Tibial nerve (tissue), 4 donors: ENCODE data around the gene BOD1L1. TPM values are rescaled to one million over a fixed set of nuclear protein-coding genes. Genes with fewer than 3 reads are reported as not detected.
A peak's percentile ranks its signal among the peaks of the same experiment; 100 is the strongest.

Source experiments
- DNase-seq, 2 donors: peaks; one replicate each; pipeline ENCODE4 v3.0.0-alpha.2; 2019; ENCODE audit warnings: low spot score in 2 of 2
- H3K27ac ChIP-seq, 4 donors: fragments of 200-600 bp; sonication (generic) in 3 of 4; one replicate each; pipeline ENCODE4 v1.5.1; 2017 to 2019; ENCODE audit warnings: mild to moderate bottlenecking in 1 of 4
- H3K27me3 ChIP-seq, 2 donors: fragments of 200-600 bp; sonication (generic) in 1 of 2; one replicate each; pipeline versions ENCODE4 v1.5.1 to v1.6.0; 2017 to 2019
- H3K36me3 ChIP-seq, 3 donors: fragments of 200-600 bp; sonication (generic); one replicate each; pipeline ENCODE4 v1.5.1; 2018 to 2019
- H3K4me1 ChIP-seq, 4 donors: fragments of 200-600 bp; sonication (generic) in 3 of 4; one replicate each; pipeline ENCODE4 v1.5.1; 2017 to 2019
- H3K4me3 ChIP-seq, 4 donors: fragments of 200-600 bp; sonication (generic) in 3 of 4; one replicate each; pipeline ENCODE4 v1.5.1; 2017 to 2019; ENCODE audit warnings: mild to moderate bottlenecking in 1 of 4, moderate library complexity in 1 of 4
- H3K9me3 ChIP-seq, 4 donors: fragments of 200-600 bp; sonication (generic) in 3 of 4; one replicate each; pipeline ENCODE4 v1.5.1; 2017 to 2019
- EP300 ChIP-seq, 2 donors: sonication (generic); formaldehyde crosslinking; IDR thresholded peaks; one replicate each; pipeline ENCODE4 v1.6.1; 2017; ENCODE audit warnings: antibody characterized with exemption in 2 of 2, mild to moderate bottlenecking in 1 of 2
- POLR2A ChIP-seq, 2 donors: fragments of 450-650 bp; IDR thresholded peaks; one replicate each; pipeline ENCODE4 v1.6.1; 2017; ENCODE audit warnings: antibody characterized with exemption in 2 of 2, mild to moderate bottlenecking in 2 of 2, moderate library complexity in 2 of 2
- WGBS, 2 donors: methylation state at CpG; one replicate each; pipeline ENCODE4 v1.1.5; 2018; 5-methylcytosine and 5-hydroxymethylcytosine counted together
- total RNA-seq, 4 donors: library from RNA; depleted of rRNA; stranded (reverse); fragments of >200 nt; gene quantifications; one replicate each; pipeline ENCODE4 v1.1.0, GENCODE V29; 2016
- TF ChIP-seq, protein P1 (sequence below), 5 experiments: fragments of 200-600 bp in 3 of 5; fragments of 450-650 bp in 2 of 5; sonication (generic) in 3 of 5; IDR thresholded peaks; one replicate each; pipeline ENCODE4 v1.5.1; 2016 to 2019; ENCODE audit warnings: antibody characterized with exemption in 5 of 5, mild to moderate bottlenecking in 3 of 5, moderate library complexity in 2 of 5

BOD1L1 gene
- total RNA-seq, 4 donors from 2014 or later, result 41.5 to 53.8 (median 47.8) TPM

DNA sequence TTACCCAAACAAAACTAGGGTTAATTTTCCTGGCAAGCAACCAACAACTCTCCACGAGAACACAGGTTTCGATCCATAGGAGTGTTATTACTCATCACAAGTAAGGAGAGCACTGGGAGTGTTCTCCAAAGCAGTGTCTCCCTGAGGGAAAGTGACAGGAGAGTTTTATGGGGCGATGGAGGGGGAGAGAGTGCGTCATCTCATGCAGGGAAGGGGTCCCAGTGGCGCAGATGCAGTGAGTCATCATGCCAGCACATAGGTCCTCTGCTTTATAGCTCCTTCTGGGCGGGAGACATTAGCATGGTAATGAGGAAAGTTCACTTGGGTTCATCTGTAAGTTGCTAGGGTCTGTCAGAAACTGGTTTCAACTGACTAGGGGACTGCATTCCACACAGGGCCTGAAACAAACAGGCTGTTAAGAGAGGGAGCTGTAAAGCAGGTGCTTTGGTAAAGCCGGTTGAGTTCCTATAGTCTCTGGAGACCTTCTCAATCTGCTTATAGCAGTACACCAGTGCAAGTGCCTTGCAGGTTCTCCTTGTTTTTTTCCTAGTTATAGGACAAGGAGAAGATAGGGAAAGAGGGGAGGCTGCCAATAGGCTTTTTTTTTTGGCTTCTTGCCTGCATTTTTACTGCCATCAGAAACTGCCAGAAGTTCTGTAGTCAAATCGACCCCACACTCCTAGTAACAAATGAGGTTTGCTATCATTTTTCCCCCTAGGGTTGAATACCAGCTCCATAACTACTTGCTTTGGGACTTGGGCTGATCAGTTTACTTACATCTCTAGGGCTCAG lies 12.8 kb upstream of the BOD1L1 start:
- Histone ChIP-seq H3K9me3 (no peaks in the 10 kb centered on the region), H3K36me3 (no peaks in the 10 kb centered on the region), H3K4me1 (peaks cover 0 to 20% (median 4%) of the 10 kb centered on the region in 4 donors), H3K27ac (no peak overlapping the region), H3K27me3 (no peaks in the 10 kb centered on the region), H3K4me3 (no peak overlapping the region)
- no peak for TF ChIP-seq EP300 (IDR thresholded peaks at IDR 0.05)
- no peak for TF ChIP-seq POLR2A (IDR thresholded peaks at IDR 0.05)
- TF ChIP-seq, protein P1, sequence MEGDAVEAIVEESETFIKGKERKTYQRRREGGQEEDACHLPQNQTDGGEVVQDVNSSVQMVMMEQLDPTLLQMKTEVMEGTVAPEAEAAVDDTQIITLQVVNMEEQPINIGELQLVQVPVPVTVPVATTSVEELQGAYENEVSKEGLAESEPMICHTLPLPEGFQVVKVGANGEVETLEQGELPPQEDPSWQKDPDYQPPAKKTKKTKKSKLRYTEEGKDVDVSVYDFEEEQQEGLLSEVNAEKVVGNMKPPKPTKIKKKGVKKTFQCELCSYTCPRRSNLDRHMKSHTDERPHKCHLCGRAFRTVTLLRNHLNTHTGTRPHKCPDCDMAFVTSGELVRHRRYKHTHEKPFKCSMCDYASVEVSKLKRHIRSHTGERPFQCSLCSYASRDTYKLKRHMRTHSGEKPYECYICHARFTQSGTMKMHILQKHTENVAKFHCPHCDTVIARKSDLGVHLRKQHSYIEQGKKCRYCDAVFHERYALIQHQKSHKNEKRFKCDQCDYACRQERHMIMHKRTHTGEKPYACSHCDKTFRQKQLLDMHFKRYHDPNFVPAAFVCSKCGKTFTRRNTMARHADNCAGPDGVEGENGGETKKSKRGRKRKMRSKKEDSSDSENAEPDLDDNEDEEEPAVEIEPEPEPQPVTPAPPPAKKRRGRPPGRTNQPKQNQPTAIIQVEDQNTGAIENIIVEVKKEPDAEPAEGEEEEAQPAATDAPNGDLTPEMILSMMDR (IDR thresholded peaks at IDR 0.05), result no peak
- no peak for DNase-seq
- WGBS, 2 donors, result 17 to 27% methylated on average over 8 of the region's 8 CpGs

DNA sequence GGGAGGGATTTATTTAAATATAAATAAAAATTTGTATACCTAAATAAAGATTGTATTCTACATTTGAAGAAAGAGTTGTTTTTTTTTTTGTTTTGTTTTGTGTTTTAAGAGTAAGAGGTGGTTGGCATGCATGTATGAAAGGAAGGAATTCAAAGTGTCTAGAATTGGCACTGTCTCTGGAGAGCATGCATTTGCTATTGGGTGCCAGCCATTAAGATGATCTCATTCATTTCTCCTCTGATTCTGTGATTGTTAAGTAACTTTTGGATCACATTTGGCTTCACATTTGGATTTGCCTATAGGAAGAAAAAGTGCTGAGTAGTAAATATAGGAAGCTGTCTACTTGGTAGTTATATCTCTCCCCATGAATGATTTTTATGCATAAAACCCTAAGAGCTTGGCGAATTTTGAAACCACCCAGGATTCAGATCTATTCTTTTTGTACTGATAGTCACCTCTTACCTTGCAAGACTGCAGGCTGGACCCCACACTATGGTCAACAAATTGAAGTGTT lies 7.8 kb upstream of the BOD1L1 start:
- H3K27ac ChIP-seq, result no peak overlapping the region
- no peak for TF ChIP-seq POLR2A (IDR thresholded peaks at IDR 0.05)
- TF ChIP-seq, protein P1 (IDR thresholded peaks at IDR 0.05), result no peak
- TF ChIP-seq EP300 (IDR thresholded peaks at IDR 0.05), result no peak
- no peaks in the 10 kb centered on the region for H3K36me3 ChIP-seq
- peaks cover 0 to 2% (median 0%) of the 10 kb centered on the region in 4 donors for H3K4me1 ChIP-seq
- H3K4me3 ChIP-seq, result no peak overlapping the region
- no peaks in the 10 kb centered on the region for H3K9me3 ChIP-seq
- DNase-seq, result no peak
- 73 to 95% methylated on average over 1 of the region's 1 CpG for WGBS, 2 donors
- H3K27me3 ChIP-seq, result no peaks in the 10 kb centered on the region

DNA sequence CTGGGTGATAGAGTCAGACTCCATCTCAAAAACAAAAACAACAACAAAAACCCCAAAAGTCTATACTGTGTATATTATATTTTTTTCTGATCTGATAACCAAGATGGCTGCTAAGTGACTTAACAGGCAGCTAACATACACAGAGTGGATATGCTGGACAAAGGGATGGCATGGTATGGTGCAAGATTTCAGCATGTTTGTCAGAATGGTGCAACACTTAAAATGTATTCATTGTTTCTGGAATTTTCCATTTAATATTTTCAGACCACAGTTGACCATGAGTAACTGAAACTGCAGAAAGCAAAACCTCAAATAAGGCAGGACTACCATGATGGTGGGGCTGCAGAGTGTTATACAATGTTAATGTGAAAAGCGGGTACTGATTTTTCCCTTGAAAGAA lies 6.1 kb upstream of the BOD1L1 start:
- no peaks in the 10 kb centered on the region for H3K36me3 ChIP-seq
- no peak for DNase-seq
- H3K4me3 ChIP-seq, result no peak overlapping the region
- TF ChIP-seq, protein P1 (IDR thresholded peaks at IDR 0.05), result no peak
- TF ChIP-seq POLR2A (IDR thresholded peaks at IDR 0.05), result no peak
- 94 to 95% methylated on average over 1 of the region's 1 CpG for WGBS, 2 donors
- H3K9me3 ChIP-seq, result no peaks in the 10 kb centered on the region
- H3K4me1 ChIP-seq, result peaks cover 0 to 8% (median under 1%) of the 10 kb centered on the region in 4 donors
- H3K27me3 ChIP-seq, result no peaks in the 10 kb centered on the region
- H3K27ac ChIP-seq, result no peak overlapping the region

DNA sequence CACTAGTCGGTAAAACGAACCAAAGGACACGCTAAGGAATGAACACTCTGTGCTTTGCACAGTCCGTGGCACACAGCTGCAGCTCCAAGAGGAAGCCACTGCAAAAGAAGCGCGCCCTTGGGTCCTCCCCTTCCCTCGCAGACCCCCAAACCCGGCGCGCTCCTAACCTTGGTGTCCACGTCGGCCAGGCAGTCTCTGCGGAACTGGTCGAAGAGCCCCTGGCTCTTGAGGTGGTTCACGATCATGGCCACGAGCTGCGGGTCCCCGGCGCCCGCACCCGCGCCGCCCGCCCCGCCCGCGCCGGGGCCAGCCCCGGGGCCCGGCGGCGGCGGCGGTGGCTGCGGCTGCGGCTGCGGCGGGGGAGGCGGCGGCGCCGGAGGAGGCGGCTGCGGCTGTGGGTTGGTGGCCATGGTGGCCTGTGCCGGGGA lies 333 bp downstream of the BOD1L1 start:
- H3K4me3 ChIP-seq, result peak overlapping the region; percentile 63 to 92 (median 82)
- peaks cover 0 to 56% (median 13%) of the 10 kb centered on the region in 4 donors for H3K4me1 ChIP-seq
- DNase-seq, result no peak
- WGBS, 2 donors, result 0% methylated on average over 23 to 45 of the region's 45 CpGs
- H3K9me3 ChIP-seq, result no peaks in the 10 kb centered on the region
- no peaks in the 10 kb centered on the region for H3K27me3 ChIP-seq
- H3K27ac ChIP-seq, result peak overlapping the region; percentile 68 to 96 (median 96)
- no peaks in the 10 kb centered on the region for H3K36me3 ChIP-seq
- TF ChIP-seq, protein P1 (IDR thresholded peaks at IDR 0.05), result no peak
- no peak for TF ChIP-seq POLR2A (IDR thresholded peaks at IDR 0.05)
- TF ChIP-seq EP300 (IDR thresholded peaks at IDR 0.05), result no peak

DNA sequence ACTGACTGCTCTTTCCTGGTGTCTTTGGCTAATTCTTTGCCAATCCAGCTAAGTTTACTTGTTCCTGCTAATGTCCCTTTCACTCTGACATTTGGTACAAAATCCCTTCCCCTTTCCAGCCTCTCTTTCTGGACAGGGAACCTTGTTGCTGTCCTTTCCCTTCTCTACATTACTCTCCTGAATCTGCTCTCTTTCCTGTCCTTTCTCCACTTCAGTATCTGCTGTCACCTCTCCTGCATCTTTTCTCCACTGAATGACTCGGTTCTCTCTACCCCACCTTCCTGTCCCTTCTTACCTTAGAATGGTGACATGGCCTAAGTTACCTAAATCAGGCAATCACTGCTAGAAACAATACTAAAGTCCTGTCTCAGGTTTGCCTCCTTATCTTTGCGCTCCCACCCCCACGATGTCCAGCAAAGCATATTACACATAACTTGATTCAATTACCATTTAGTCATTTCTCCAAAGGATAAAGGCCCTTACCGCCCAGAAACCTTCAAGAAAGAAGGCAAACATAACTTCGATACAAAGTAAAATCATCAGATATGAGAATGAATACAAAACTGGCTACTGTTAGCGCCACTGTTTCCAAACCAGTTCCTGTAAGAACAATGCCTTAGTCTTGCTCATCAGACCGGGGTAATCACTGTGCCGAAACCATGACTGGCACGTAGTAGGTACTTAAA lies 890 bp downstream of the BOD1L1 start:
- Histone ChIP-seq H3K27ac (peak overlapping the region in 3 of 4 donors; percentile 62 to 96 (median 96)), H3K4me3 (peak overlapping the region; percentile 63 to 92 (median 82)), H3K9me3 (no peaks in the 10 kb centered on the region), H3K27me3 (no peaks in the 10 kb centered on the region), H3K36me3 (no peaks in the 10 kb centered on the region), H3K4me1 (peaks cover 0 to 59% (median 13%) of the 10 kb centered on the region in 4 donors)
- TF ChIP-seq POLR2A (IDR thresholded peaks at IDR 0.05), result no peak
- TF ChIP-seq EP300 (IDR thresholded peaks at IDR 0.05), result no peak
- TF ChIP-seq, protein P1 (IDR thresholded peaks at IDR 0.05), result no peak
- WGBS, 2 donors, result 2 to 7% methylated on average over 9 of the region's 9 CpGs
- DNase-seq, result no peak
